Heart right ventricle (tissue), 16 donors: Measurements from ENCODE around the gene KIR3DL2. TPM values are rescaled to one million over a fixed set of nuclear protein-coding genes. Genes with fewer than 3 reads are reported as not detected.
A peak's percentile ranks its signal among the peaks of the same experiment; 100 is the strongest.

ENCODE experiments used
- ATAC-seq, 8 donors: fragments of 200-7000 bp; cut with Tn5 transposase; one replicate each; pipeline ENCODE4 v1.9.1; 2020; ENCODE audit warnings: mild to moderate bottlenecking in 8 of 8, moderate library complexity in 8 of 8, moderate number of reproducible peaks in 1 of 8
- DNase-seq, 2 donors: peaks; one replicate each; pipeline ENCODE4 v3.0.0-alpha.2; 2020
- H3K27ac ChIP-seq, 10 donors: fragments of 200-600 bp; sonication (generic) in 2 of 10; one replicate each; pipeline versions ENCODE4 v1.5.0 to v1.8.0; 2020 to 2022; ENCODE audit warnings: mild to moderate bottlenecking in 3 of 10
- H3K27me3 ChIP-seq, 7 donors: fragments of 200-600 bp; one replicate each; pipeline ENCODE4 v1.8.0; 2021 to 2022; ENCODE audit warnings: mild to moderate bottlenecking in 2 of 7
- H3K36me3 ChIP-seq, 9 donors: fragments of 200-600 bp; sonication (generic) in 1 of 9; one replicate each; pipeline versions ENCODE4 v1.5.0 to v1.8.0; 2020 to 2022; ENCODE audit warnings: mild to moderate bottlenecking in 2 of 9
- H3K4me1 ChIP-seq, 9 donors: fragments of 200-600 bp; sonication (generic) in 1 of 9; one replicate each; pipeline versions ENCODE4 v1.5.0 to v1.8.0; 2020 to 2022; ENCODE audit warnings: mild to moderate bottlenecking in 4 of 9
- H3K4me3 ChIP-seq, 10 donors: fragments of 200-600 bp; sonication (generic) in 2 of 10; one replicate each; pipeline versions ENCODE4 v1.5.0 to v1.8.0; 2020 to 2022; ENCODE audit warnings: mild to moderate bottlenecking in 7 of 10, moderate library complexity in 2 of 10
- H3K9me3 ChIP-seq, 11 donors: fragments of 200-600 bp in 10 of 11; sonication (generic) in 2 of 11; one replicate each; pipeline versions ENCODE4 v1.5.0 to v1.8.0; 2013 to 2022; ENCODE audit warnings: mild to moderate bottlenecking in 2 of 11, control low read depth in 1 of 11, moderate library complexity in 1 of 11
- WGBS, 2 donors: extraction: QIAGEN DNeasy Blood & Tissue Kit; methylation state at CpG; one replicate each; pipeline ENCODE4 v1.1.7; 2013; ENCODE audit warnings: inconsistent platforms in 1 of 2; 5-methylcytosine and 5-hydroxymethylcytosine counted together
- intact Hi-C, 10 donors: fragments of 100-400 bp; cut with DNase I; formaldehyde crosslinking; loops; one replicate each; pipeline versions ENCODE4 v1.11.1 to v1.14.2; 2022
- polyA plus RNA-seq, 2 donors: library from polyadenylated mRNA; stranded (reverse); fragments of 200-250 nt; gene quantifications; one replicate each; pipeline ENCODE4 v1.2.3, GENCODE V29; 2013
- total RNA-seq, 10 donors: library from RNA; stranded (reverse); fragmentation: NEBNext Ultra II Directional in 3 of 10; extraction: Animal tissue kit (Norgen Biotek cat#: 25700) in 3 of 10; gene quantifications; one replicate each; pipeline versions ENCODE4 v1.2.1 to v1.2.4, GENCODE V29; 2021 to 2023
- TF ChIP-seq, protein P1 (sequence below), 9 donors: fragments of 200-600 bp; sonication (generic) in 2 of 9; IDR thresholded peaks; one replicate each; pipeline versions ENCODE4 v1.5.0 to v1.8.0; 2021 to 2022; ENCODE audit warnings: antibody characterized with exemption in 9 of 9, mild to moderate bottlenecking in 5 of 9, moderate library complexity in 1 of 9
- donor health status: Arrhythmogenic right ventricular cardiomyopathy.
- donor health status: ischemic (EF 13 %, LVEDD 7.1; RV severe dilation, severe dysfunction).
- donor health status: healthy with polysubstance abuse.
- donor health status: DM: no; HTN: yes; CAD: no.
- donor health status: DM: no; HTN: no; CAD: no.
- donor health status: ischemic (EF 25% LVEDD 6.9; RV normal size, moderate dysfunction).
- donor health status: ischemic (EF 25% LVEDD 5.7; RV mildly dilated, moderate dysfunction).
- donor health status: healthy.
- donor health status: DM: yes; HTN: yes; CAD: no.
- donor health status: Ischemic cardiomyopathy.
- donor health status: ischemic (EF 35%, LVEDD 5.7; RV mildly dilated, moderate dysfunction).
- donor health status: nonischemic (EF 11% LVEDD 7.7; RV severe dilation, severe dysfunction).
- donor health status: DM: yes; HTN: yes; CAD: no.
- donor health status: PGD.
- donor health status: ischemic (EF 29% LVEDD 5.4; RV normal size, mild dysfunction).
- donor health status: nonischemic (EF 23%, LVEDD 6.1; RV moderate dilation, normal function).

The KIR3DL2 gene
- total and polyA plus RNA-seq, 12 donors: 0.95 TPM; not detected in 11

DNA sequence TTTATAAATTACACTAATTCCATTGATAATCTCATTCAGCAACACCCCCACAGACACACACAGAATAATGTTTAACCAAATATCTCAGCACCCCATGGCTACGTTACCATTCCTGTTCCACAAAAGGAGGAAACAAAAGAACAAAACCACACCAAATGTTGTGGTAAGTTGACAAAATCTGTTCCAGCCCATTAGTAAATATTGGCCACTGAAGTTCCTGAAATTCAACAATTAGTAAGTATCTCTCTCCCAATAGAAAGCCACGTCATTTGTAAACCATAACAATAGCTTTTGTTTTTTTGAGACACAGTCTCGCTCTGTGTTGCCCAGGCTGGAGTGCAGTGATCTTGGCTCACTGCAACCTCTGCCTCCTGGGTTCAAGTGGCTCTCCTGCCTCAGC lies 21.5 kb downstream of the KIR3DL2 start:
- Histone ChIP-seq H3K27ac (peak overlapping the region in 1 of 10 donors; percentile 14), H3K9me3 (peaks cover 0 to 4% (median 0%) of the 10 kb centered on the region in 11 donors), H3K4me3 (no peak overlapping the region), H3K4me1 (peaks cover 0 to 31% (median 0%) of the 10 kb centered on the region in 9 donors), H3K36me3 (no peaks in the 10 kb centered on the region), H3K27me3 (peaks cover 0 to 11% (median 2%) of the 10 kb centered on the region in 7 donors)
- TF ChIP-seq, protein P1, sequence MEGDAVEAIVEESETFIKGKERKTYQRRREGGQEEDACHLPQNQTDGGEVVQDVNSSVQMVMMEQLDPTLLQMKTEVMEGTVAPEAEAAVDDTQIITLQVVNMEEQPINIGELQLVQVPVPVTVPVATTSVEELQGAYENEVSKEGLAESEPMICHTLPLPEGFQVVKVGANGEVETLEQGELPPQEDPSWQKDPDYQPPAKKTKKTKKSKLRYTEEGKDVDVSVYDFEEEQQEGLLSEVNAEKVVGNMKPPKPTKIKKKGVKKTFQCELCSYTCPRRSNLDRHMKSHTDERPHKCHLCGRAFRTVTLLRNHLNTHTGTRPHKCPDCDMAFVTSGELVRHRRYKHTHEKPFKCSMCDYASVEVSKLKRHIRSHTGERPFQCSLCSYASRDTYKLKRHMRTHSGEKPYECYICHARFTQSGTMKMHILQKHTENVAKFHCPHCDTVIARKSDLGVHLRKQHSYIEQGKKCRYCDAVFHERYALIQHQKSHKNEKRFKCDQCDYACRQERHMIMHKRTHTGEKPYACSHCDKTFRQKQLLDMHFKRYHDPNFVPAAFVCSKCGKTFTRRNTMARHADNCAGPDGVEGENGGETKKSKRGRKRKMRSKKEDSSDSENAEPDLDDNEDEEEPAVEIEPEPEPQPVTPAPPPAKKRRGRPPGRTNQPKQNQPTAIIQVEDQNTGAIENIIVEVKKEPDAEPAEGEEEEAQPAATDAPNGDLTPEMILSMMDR (IDR thresholded peaks at IDR 0.05): no peak
- intact Hi-C loops: no loop called here
- DNase-seq (no peak), ATAC-seq (no peak)
- WGBS, 2 donors: 67 to 72% methylated on average over 3 of the region's 3 CpGs

DNA sequence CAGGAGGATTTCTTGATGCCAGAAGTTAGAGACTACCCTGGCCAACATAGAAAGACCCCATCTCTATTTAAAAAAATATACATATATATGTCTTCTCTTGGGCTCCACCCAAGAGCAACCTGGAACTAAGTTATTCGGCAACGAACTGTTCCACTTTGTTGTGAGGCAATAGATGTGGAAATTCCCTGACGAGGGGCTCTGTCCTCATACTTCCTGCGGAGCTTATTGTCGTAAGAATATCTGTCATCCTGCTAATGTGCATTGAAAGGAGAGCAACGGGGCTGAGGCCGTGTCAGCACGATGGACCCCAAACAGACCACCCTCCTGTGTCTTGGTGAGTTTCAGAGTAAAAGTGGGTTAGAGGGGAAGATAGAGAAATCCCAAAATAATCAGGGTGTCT lies 23.7 kb downstream of the KIR3DL2 start, which contains the start of gene FCAR:
Gene FCAR, plus strand, starts transcription at position 246 of the 400 bp plus-strand sequence. Its CDS starts 55 bp downstream, at position 301.
- Histone ChIP-seq H3K4me3 (peak within 1 kb of the TSS in 1 of 10 donors; percentile 36), H3K9me3 (peaks cover 0 to 4% (median 0%) of the 10 kb centered on the region in 11 donors), H3K36me3 (no peaks in the 10 kb centered on the region), H3K27ac (peak within 1 kb of the TSS in 2 of 10 donors; percentile 3 to 88), H3K27me3 (peaks cover 0 to 11% (median 2%) of the 10 kb centered on the region in 7 donors), H3K4me1 (peaks cover 0 to 38% (median 0%) of the 10 kb centered on the region in 9 donors)
- intact Hi-C loops: no loop called here
- DNase-seq: no peak
- ATAC-seq: no peak
- 68 to 73% methylated on average over 8 of the region's 8 CpGs for WGBS, 2 donors
- TF ChIP-seq, protein P1 (IDR thresholded peaks at IDR 0.05): no peak

DNA sequence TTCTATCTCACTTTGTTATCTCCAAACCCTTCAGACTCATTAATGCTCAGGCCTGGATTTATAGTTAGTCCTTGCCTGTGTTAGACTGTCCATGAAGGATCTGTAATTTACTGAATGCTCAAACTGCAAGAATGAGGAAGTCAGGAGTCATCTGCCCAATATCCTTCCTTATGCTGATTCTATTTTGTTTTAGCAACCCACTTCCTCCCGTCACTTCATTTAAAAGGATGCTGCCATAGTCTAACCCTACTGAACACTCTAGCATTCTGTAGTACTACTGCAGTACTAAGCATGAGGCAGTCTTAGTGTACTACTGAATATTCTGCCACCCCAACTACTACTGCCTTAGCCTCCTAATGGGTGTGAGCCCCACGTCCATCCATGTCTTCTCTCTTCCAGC lies 25.3 kb downstream of the KIR3DL2 start:
- intact Hi-C loops: no loop called here
- Histone ChIP-seq H3K27ac (peak overlapping the region in 1 of 10 donors; percentile 88), H3K27me3 (peaks cover 0 to 17% (median 4%) of the 10 kb centered on the region in 7 donors), H3K4me1 (peaks cover 0 to 38% (median 0%) of the 10 kb centered on the region in 9 donors), H3K36me3 (no peaks in the 10 kb centered on the region), H3K4me3 (peak overlapping the region in 1 of 10 donors; percentile 36), H3K9me3 (peaks cover 0 to under 1% (median 0%) of the 10 kb centered on the region in 11 donors)
- ATAC-seq (peak in 4 of 8 donors; percentile 20 to 46 (median 26)), DNase-seq (no peak)
- WGBS, 2 donors: 46 to 62% methylated on average over 2 of the region's 2 CpGs
- TF ChIP-seq, protein P1 (IDR thresholded peaks at IDR 0.05): no peak

DNA sequence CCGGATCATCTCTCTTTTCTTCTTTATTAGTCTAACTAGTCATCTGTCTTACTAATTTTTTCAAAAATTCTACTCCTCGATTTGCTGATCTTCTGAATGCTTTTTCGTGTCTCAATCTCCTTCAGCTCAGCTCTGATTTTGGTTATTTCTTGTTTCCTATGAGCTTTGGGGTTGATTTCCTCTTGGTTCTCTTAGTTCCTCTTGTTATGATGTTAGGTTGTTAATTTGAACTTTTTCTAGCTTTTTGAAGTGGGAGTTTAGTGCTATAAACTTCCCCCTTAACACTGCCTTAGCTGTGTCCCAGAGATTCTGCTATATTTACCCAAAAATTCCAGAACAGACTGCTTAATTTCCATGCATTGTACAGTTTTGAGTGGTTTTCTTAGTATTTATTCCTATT lies 27.2 kb downstream of the KIR3DL2 start:
- ATAC-seq: no peak
- Histone ChIP-seq H3K4me1 (peaks cover 0 to 34% (median 0%) of the 10 kb centered on the region in 9 donors), H3K27me3 (peaks cover 0 to 37% (median 14%) of the 10 kb centered on the region in 7 donors), H3K27ac (peak overlapping the region in 1 of 10 donors; percentile 58), H3K4me3 (peak overlapping the region in 1 of 10 donors; percentile 11), H3K9me3 (no peaks in the 10 kb centered on the region), H3K36me3 (no peaks in the 10 kb centered on the region)
- intact Hi-C loops: no loop called here
- TF ChIP-seq, protein P1 (IDR thresholded peaks at IDR 0.05): no peak
- DNase-seq: no peak
- WGBS, 2 donors: 58 to 64% methylated on average over 3 of the region's 3 CpGs
